22Rv1 (cell line): ENCODE results near the gene TMEM117.

ENCODE experiments used
- ZFX ChIP-seq: fragments of 450-650 bp; IDR thresholded peaks from 2 replicates; pipeline ENCODE4 v1.6.1; 2017; ENCODE audit warnings: antibody characterized with exemption, borderline replicate concordance
- TF ChIP-seq, protein P1 (sequence below): fragments of 450-650 bp; IDR thresholded peaks from 2 replicates; pipeline ENCODE4 v1.5.1; 2017; ENCODE audit warnings: mild to moderate bottlenecking

DNA sequence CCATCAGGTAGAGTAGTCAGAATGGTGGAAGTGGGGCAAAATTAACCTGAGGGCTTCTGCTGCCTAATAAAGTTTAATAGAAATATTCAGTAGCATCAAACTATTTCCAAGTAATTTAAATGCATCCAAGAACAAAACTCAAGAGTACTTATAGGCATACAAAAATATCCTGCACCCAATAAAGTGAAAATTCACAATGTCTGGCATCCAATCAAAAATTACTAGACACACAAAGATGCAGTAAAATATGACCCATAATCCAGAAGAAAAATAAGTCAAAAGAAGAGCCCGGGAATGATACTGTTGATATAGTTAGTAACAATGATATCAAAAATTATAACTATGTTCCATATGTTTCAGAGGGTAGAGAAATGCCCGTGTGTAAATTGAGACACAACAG, 95.3 kb downstream of the TMEM117 start:
- TF ChIP-seq, protein P1, sequence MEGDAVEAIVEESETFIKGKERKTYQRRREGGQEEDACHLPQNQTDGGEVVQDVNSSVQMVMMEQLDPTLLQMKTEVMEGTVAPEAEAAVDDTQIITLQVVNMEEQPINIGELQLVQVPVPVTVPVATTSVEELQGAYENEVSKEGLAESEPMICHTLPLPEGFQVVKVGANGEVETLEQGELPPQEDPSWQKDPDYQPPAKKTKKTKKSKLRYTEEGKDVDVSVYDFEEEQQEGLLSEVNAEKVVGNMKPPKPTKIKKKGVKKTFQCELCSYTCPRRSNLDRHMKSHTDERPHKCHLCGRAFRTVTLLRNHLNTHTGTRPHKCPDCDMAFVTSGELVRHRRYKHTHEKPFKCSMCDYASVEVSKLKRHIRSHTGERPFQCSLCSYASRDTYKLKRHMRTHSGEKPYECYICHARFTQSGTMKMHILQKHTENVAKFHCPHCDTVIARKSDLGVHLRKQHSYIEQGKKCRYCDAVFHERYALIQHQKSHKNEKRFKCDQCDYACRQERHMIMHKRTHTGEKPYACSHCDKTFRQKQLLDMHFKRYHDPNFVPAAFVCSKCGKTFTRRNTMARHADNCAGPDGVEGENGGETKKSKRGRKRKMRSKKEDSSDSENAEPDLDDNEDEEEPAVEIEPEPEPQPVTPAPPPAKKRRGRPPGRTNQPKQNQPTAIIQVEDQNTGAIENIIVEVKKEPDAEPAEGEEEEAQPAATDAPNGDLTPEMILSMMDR = no peak
- TF ChIP-seq ZFX = no peak
